Progenitor cell of endocrine pancreas (in vitro differentiated cells): ENCODE results near the gene SPAG17. TPM values are rescaled to one million over a fixed set of nuclear protein-coding genes. Genes with fewer than 3 reads are reported as not detected.

ENCODE experiments used
- DNase-seq: peaks from one replicate; pipeline ENCODE4 v3.0.0; 2021; ENCODE audit warnings: low spot score; ENCODE audit not compliant: unreplicated experiment
- H3K27ac Mint-ChIP-seq: 2 replicates; pipeline ENCODE4 v1.8.0; 2021; ENCODE audit warnings: mild to moderate bottlenecking, moderate library complexity, mixed read lengths
- H3K27me3 Mint-ChIP-seq: 2 replicates; pipeline ENCODE4 v1.8.0; 2021; ENCODE audit warnings: mixed read lengths
- H3K36me3 Mint-ChIP-seq: 2 replicates; pipeline ENCODE4 v1.8.0; 2022; ENCODE audit warnings: mixed read lengths; ENCODE audit not compliant: insufficient read depth
- H3K4me1 Mint-ChIP-seq: 2 replicates; pipeline ENCODE4 v1.8.0; 2021; ENCODE audit warnings: low read depth, mixed read lengths
- H3K4me3 Mint-ChIP-seq: 2 replicates; pipeline ENCODE4 v1.8.0; 2021; ENCODE audit warnings: low read depth, mild to moderate bottlenecking, moderate library complexity, mixed read lengths
- H3K9me3 Mint-ChIP-seq: 2 replicates; pipeline ENCODE4 v1.8.0; 2021; ENCODE audit warnings: low read depth, mixed read lengths
- total RNA-seq: library from RNA; stranded (reverse); gene quantifications from 2 replicates; pipeline ENCODE4 v1.2.1, GENCODE V29; 2021
- TF ChIP-seq, protein P1 (sequence below): fragments of 200-600 bp; sonication (generic); IDR thresholded peaks from one replicate; pipeline ENCODE4 v1.5.0; 2021; ENCODE audit warnings: antibody characterized with exemption, mild to moderate bottlenecking; ENCODE audit not compliant: unreplicated experiment

Gene SPAG17
- total RNA-seq, 1 donor from 2014 or later, result 14.9 TPM

DNA sequence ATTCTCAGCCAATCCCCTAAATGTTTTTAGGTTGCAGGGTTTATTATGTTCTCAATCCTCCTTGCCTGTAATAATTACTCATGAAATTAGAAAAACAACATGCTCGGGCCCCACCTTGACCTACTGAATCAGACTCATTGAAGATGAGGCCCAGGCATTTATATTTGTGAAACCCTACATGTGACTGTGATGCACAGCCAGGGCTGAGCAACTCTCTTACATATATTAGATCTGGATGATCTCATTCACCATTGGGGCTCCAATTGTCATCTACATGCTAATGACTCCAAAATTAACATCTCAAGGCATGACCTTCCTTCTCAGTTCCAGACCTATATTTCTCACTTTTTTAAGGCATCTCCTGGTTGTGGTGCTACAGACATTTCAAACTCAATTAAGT lies 152.1 kb downstream of the SPAG17 start:
- peaks cover 3% of the 10 kb centered on the region for H3K36me3 Mint-ChIP-seq
- H3K27ac Mint-ChIP-seq, result no peak overlapping the region
- DNase-seq, result no peak
- H3K27me3 Mint-ChIP-seq, result no peaks in the 10 kb centered on the region
- no peak overlapping the region for H3K4me3 Mint-ChIP-seq
- TF ChIP-seq, protein P1, sequence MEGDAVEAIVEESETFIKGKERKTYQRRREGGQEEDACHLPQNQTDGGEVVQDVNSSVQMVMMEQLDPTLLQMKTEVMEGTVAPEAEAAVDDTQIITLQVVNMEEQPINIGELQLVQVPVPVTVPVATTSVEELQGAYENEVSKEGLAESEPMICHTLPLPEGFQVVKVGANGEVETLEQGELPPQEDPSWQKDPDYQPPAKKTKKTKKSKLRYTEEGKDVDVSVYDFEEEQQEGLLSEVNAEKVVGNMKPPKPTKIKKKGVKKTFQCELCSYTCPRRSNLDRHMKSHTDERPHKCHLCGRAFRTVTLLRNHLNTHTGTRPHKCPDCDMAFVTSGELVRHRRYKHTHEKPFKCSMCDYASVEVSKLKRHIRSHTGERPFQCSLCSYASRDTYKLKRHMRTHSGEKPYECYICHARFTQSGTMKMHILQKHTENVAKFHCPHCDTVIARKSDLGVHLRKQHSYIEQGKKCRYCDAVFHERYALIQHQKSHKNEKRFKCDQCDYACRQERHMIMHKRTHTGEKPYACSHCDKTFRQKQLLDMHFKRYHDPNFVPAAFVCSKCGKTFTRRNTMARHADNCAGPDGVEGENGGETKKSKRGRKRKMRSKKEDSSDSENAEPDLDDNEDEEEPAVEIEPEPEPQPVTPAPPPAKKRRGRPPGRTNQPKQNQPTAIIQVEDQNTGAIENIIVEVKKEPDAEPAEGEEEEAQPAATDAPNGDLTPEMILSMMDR, result no peak
- H3K4me1 Mint-ChIP-seq, result no peaks in the 10 kb centered on the region
- no peaks in the 10 kb centered on the region for H3K9me3 Mint-ChIP-seq

- Mint-ChIP-seq H3K27me3 (no peaks in the 10 kb centered on the region), H3K4me1 (no peaks in the 10 kb centered on the region), H3K9me3 (no peaks in the 10 kb centered on the region), H3K27ac (no peak overlapping the region), H3K4me3 (no peak overlapping the region), H3K36me3 (peaks cover 1% of the 10 kb centered on the region)
- TF ChIP-seq, protein P1, result no peak
- DNase-seq, result no peak
These were observed 156.8 kb downstream of the SPAG17 start for GRCh38 chr1:118028267-118028666.

GRCh38 chr1:118023199-118023598 lies 161.8 kb downstream of the SPAG17 start:
- no peaks in the 10 kb centered on the region for H3K9me3 Mint-ChIP-seq
- TF ChIP-seq, protein P1, result no peak
- H3K27ac Mint-ChIP-seq, result no peak overlapping the region
- no peaks in the 10 kb centered on the region for H3K36me3 Mint-ChIP-seq
- H3K4me3 Mint-ChIP-seq, result no peak overlapping the region
- no peak for DNase-seq
- no peaks in the 10 kb centered on the region for H3K4me1 Mint-ChIP-seq
- H3K27me3 Mint-ChIP-seq, result no peaks in the 10 kb centered on the region

DNA sequence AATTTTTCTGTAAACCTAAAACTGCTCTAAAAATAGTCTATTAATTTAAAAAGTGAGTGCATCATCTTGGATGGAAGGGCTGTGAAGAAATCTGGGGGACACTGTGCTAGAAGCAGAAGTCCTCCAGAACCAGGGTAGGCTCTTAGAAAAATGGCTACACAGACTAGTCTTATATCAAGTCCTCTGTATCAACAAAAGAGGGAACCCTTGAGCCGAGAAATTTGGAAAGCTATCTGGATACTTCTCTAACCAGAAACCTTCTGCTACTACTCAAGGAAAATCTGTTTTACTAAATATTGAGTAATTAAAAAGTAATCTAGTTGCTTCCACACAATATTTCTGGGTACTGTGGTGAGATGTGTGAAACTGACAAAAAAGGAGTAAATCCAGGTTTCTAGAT lies 163.4 kb downstream of the SPAG17 start:
- Mint-ChIP-seq H3K4me3 (no peak overlapping the region), H3K4me1 (no peaks in the 10 kb centered on the region), H3K9me3 (no peaks in the 10 kb centered on the region), H3K36me3 (no peaks in the 10 kb centered on the region), H3K27me3 (no peaks in the 10 kb centered on the region), H3K27ac (no peak overlapping the region)
- DNase-seq, result no peak
- TF ChIP-seq, protein P1, result no peak

DNA sequence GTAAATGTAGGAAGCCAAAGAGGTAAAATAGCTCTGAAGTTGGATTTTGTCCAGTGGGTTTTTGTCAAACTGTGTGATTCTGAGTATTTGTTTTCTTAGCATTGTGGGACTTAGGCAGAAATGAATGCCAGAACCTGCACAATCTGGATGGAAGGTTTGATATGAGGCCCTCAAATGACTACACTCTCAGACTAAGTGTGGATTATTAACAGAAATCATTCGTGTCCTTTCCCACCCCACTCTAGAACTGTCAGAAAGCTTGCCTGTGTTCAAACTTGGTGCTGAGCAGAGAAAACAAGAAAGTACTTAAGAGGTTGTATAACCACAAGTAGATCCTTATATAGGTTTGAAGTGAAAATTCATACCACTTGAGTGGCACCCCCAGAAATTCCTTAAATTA lies 167.0 kb downstream of the SPAG17 start:
- Mint-ChIP-seq H3K4me3 (no peak overlapping the region), H3K27me3 (no peaks in the 10 kb centered on the region), H3K36me3 (no peaks in the 10 kb centered on the region), H3K4me1 (no peaks in the 10 kb centered on the region), H3K27ac (no peak overlapping the region), H3K9me3 (no peaks in the 10 kb centered on the region)
- TF ChIP-seq, protein P1, result no peak
- no peak for DNase-seq
